ENCODE results near the gene CACNA2D2. TPM values are rescaled to one million over a fixed set of nuclear protein-coding genes. Genes with fewer than 3 reads are reported as not detected.

CACNA2D2 gene
- total RNA-seq, 1 donor from 2014 or later, result 0.59 TPM

DNA sequence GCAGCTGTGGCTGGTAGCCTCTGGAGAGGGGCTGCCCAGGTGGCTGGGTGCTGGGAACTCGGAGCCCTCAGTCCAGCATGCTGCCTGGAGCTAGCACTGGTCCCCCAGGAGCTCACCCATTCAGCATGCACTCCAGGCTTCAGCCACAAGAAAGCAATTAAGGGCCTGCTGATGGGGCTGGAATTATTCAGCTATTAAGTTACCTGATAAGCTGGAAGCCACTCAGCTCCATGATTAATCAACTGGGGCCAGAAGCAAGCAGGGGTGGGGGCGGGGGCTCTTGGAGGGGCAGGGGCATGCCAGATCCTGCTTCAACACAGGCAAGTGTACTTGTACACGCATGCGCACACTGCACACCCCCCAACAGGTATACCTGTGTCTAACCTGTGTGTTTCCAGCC is 122.1 kb downstream of the CACNA2D2 start:
- no peaks in the 10 kb centered on the region for H3K4me1 Mint-ChIP-seq (ENCODE audit: low read depth)
- no peaks in the 10 kb centered on the region for H3K27me3 Mint-ChIP-seq (ENCODE audit: low read depth)
- no peaks in the 10 kb centered on the region for H3K9me3 Mint-ChIP-seq
- H3K27ac Mint-ChIP-seq, result no peak overlapping the region
- DNase-seq (ENCODE audit: low spot score), result no peak
- no peak overlapping the region for H3K4me3 Mint-ChIP-seq (ENCODE audit: low read depth)
- H3K36me3 Mint-ChIP-seq (ENCODE audit: low read depth), result no peaks in the 10 kb centered on the region
- intact Hi-C loops (cut with micrococcal nuclease), result no loop called here

DNA sequence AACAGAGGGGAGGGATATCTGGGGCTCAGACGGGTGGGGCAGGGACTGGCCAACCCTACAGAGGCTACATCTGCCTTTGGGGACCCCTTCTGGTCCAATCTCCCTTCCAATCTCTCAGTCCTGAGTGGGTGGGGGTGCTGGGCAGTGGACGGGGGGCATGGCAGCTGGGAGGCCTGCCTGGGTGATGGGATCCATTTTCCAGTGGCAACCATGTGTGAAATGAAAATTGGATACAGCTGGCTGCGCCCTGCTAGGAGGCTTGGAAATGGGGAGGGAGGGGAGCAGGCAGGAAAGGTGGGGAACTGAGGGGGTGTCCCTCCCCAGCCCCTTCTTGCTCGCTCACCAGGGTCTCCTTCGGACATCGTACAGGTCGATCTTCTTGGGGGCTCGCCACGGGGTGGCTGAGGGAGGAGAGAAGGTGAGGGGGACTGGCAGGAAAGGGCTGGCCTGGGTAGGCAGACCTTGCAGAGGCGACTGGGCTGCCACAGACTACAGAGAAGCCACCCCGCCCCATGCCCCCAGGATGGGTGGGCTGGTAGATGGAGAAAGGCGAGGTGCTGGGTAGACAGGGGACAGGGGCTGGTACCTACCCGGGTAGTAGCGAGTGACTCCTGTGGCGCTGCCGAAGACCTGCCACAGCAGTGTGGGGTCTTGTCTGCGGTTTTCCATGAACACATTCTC is 122.9 kb downstream of the CACNA2D2 start:
- Mint-ChIP-seq H3K4me3 (ENCODE audit: low read depth) (no peak overlapping the region), H3K27ac (no peak overlapping the region), H3K27me3 (ENCODE audit: low read depth) (no peaks in the 10 kb centered on the region), H3K36me3 (ENCODE audit: low read depth) (no peaks in the 10 kb centered on the region), H3K4me1 (ENCODE audit: low read depth) (no peaks in the 10 kb centered on the region), H3K9me3 (no peaks in the 10 kb centered on the region)
- intact Hi-C loops (cut with micrococcal nuclease), result no loop called here
- no peak for DNase-seq (ENCODE audit: low spot score)

DNA sequence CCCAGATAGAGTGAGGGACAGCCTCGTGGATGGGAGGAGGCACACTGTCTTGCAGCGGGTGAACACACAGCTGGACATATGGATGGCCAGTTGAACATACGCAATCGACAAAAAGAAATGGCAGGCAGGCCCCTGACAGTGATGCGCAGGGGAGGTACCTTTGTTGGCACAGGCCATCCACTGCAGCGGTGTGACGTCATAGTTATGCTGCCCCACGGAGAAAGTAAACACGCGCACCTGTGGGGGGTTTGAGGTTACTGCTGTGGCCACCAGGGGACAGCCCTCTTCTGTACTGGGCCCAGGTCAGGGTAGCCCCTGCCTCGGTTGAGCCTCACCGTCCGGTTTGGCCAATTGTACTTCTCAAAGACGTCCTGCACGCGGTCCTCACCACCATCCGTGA is 124.7 kb downstream of the CACNA2D2 start:
- Mint-ChIP-seq H3K27me3 (ENCODE audit: low read depth) (no peaks in the 10 kb centered on the region), H3K9me3 (no peaks in the 10 kb centered on the region), H3K4me3 (ENCODE audit: low read depth) (no peak overlapping the region), H3K4me1 (ENCODE audit: low read depth) (no peaks in the 10 kb centered on the region), H3K36me3 (ENCODE audit: low read depth) (no peaks in the 10 kb centered on the region), H3K27ac (no peak overlapping the region)
- intact Hi-C loops (cut with micrococcal nuclease), result no loop called here
- DNase-seq (ENCODE audit: low spot score), result no peak

DNA sequence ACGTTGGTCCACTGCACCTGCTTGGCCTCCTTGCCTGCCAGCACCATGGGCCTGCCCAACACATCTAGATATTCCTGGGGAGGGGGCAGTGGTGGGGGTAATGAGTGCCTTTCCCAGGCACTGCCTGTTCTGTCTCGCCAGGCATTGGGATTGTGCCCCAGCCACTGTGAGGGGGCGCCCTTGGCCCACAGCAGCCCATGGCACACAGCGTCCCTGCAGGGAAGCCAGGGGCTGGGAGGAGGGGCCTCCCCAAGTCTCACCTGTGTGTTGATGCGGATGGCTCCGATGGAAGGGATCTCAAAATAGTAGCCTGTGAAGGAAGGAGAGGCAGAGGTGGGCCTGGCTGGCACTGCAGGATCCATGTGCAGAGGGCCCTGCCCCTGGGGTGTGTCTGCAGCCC is 125.4 kb downstream of the CACNA2D2 start:
- no peak overlapping the region for H3K4me3 Mint-ChIP-seq (ENCODE audit: low read depth)
- no peaks in the 10 kb centered on the region for H3K9me3 Mint-ChIP-seq
- no peaks in the 10 kb centered on the region for H3K36me3 Mint-ChIP-seq (ENCODE audit: low read depth)
- H3K27ac Mint-ChIP-seq, result no peak overlapping the region
- no peaks in the 10 kb centered on the region for H3K27me3 Mint-ChIP-seq (ENCODE audit: low read depth)
- intact Hi-C loops (cut with micrococcal nuclease), result no loop called here
- H3K4me1 Mint-ChIP-seq (ENCODE audit: low read depth), result peaks cover under 1% of the 10 kb centered on the region
- no peak for DNase-seq (ENCODE audit: low spot score)

DNA sequence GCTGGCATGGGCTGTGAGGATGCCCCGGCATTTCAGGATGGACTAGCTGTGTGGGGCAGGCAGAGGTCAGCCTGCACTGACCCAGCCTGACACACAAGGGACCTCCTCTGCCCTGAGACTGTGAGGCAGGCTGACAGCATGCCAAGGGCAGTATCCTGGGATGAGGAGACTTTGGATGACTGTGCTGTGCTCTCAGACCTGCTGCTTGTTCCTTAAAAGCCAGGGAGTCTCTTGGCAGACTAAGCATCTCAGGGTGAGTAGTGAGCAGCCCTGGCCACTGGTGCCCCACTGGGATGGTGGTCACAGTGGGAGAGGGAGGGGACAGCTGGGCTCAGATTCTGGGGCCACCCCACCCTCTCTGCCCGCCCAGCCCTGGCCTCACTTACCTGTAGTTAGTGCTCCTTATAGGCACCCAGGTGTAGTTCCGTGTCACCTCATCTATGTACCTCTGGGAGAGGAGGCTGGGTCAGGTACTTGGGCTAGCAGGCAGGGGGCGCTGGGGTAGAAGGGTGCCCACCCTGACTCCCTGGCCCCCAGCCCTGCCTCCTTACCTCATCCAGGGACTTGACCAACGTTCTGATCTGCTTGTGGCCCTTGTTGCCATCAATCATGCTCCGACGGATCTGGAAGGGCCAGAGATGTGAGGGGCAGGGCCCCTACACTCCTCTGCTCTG is 128.0 kb downstream of the CACNA2D2 start:
- intact Hi-C loops (cut with micrococcal nuclease), result no loop called here
- Mint-ChIP-seq H3K4me1 (ENCODE audit: low read depth) (peaks cover 2% of the 10 kb centered on the region), H3K27ac (no peak overlapping the region), H3K9me3 (no peaks in the 10 kb centered on the region), H3K4me3 (ENCODE audit: low read depth) (no peak overlapping the region), H3K27me3 (ENCODE audit: low read depth) (no peaks in the 10 kb centered on the region), H3K36me3 (ENCODE audit: low read depth) (no peaks in the 10 kb centered on the region)
- DNase-seq (ENCODE audit: low spot score), result no peak

DNA sequence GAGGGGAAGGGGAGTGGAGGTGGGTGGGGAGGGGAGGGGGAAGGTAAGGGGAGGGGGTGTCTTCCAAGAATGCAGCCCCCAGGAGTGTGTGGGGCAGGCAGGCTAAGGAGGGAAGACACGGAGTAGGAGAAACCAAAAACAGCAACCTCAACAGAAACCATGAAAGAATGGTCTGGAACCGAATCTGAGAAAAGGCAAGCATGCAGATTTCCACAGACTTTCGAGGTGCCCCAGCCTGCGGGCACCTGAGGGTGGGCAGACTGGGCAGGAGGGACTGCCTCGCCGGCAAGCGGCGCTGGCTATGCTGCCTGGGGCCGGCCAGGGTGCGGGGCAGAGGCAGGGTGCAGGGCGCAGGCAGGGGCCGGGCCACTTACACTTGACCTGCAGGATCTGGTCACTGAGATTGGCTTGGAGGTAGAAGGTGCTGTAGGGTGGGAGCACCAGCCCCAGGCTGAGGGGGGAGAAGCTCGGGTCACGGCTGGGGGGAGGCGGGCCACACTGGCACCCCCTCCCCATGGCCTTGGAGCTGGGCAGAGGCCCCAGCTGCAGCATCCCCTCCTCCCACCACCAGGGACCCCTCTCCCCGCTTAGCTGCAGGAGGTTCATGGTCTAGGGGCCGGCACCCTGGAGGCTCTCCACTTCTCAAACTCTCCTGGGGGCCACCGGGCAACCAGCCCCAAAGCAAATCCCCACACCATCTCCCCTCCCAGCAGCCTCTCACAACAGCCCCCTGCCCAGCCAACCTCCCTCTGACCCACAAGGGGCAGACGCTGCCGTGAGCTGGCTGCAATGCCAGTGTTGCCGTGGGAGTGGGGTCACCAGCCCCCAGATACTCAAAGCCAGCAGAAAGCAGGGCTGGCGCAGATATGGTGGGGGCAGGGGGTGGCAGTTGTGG is 128.8 kb downstream of the CACNA2D2 start:
- Mint-ChIP-seq H3K27me3 (ENCODE audit: low read depth) (no peaks in the 10 kb centered on the region), H3K27ac (no peak overlapping the region), H3K4me3 (ENCODE audit: low read depth) (no peak overlapping the region), H3K36me3 (ENCODE audit: low read depth) (no peaks in the 10 kb centered on the region), H3K4me1 (ENCODE audit: low read depth) (peaks cover 2% of the 10 kb centered on the region), H3K9me3 (no peaks in the 10 kb centered on the region)
- intact Hi-C loops (cut with micrococcal nuclease), result no loop called here
- DNase-seq (ENCODE audit: low spot score), result no peak

DNA sequence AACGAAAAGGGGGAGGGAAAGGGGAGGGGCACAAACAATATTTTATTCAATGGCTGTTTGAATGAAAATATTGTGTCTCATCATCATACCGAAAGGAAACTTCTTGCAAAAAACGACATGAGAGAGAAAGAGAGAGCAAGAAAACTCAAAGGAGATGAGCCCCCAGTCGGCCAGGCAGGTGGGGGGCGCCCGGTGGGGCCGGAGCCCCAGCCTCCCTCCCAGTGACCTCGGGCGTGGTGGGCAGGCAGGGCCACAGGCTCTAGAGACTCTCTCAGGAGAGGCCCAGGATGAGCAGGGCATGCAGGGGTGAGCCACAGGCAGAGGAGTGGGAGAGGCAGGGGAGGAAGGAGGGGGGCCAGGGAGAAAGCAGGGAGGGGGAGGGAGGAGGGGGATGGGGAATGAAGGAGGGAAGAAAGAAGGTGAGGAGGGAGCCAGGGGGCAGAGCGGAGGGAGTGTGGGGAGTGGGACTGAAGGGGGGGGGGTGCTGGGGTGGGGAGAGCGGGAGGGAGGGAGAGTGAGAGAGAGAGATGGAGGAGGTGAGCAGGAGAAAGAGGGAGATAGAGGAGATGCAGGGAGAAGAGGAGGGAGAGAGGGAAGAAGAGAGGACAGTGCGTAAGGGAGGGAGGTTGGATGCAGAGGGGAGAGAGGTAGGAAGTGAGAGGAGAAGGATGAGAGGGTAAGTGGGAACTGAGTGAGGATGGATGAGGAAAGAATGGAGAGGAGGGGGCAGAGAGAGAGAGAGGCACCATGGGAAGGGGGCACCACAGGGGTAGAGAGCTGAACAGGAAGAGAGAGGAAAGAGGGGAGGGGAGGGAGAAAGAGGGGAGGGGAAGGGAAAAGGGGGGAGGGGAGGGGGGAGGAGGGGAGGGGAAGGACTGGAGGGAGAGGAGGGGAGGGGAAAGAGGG is 130.0 kb downstream of the CACNA2D2 start:
- peaks cover 2% of the 10 kb centered on the region for H3K4me1 Mint-ChIP-seq (ENCODE audit: low read depth)
- no peak overlapping the region for H3K27ac Mint-ChIP-seq
- no peaks in the 10 kb centered on the region for H3K9me3 Mint-ChIP-seq
- no peak overlapping the region for H3K4me3 Mint-ChIP-seq (ENCODE audit: low read depth)
- H3K27me3 Mint-ChIP-seq (ENCODE audit: low read depth), result no peaks in the 10 kb centered on the region
- DNase-seq (ENCODE audit: low spot score), result no peak
- H3K36me3 Mint-ChIP-seq (ENCODE audit: low read depth), result no peaks in the 10 kb centered on the region
- intact Hi-C loops (cut with micrococcal nuclease), result no loop called here

DNA sequence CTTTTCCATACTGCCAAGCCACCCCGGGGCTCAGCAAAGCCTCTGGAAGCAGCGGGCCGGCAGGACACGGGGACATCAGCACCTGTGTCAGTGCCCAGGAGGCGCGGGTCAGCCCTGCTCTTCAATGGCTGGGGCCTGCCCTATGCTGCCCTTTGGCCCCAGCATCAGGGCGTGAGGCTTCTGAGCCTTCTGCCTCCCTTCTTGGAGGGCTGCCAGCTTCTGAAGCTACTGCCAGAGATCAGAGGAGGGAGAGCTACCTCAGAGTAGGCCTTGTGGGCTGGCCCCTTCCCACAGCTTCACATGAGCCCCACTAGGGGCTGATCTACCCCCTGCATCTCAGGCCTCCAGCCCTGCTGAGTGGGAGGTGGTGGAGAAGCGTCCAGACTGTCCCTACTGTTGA is 131.1 kb downstream of the CACNA2D2 start:
- intact Hi-C loops (cut with micrococcal nuclease), result no loop called here
- no peak overlapping the region for H3K27ac Mint-ChIP-seq

DNA sequence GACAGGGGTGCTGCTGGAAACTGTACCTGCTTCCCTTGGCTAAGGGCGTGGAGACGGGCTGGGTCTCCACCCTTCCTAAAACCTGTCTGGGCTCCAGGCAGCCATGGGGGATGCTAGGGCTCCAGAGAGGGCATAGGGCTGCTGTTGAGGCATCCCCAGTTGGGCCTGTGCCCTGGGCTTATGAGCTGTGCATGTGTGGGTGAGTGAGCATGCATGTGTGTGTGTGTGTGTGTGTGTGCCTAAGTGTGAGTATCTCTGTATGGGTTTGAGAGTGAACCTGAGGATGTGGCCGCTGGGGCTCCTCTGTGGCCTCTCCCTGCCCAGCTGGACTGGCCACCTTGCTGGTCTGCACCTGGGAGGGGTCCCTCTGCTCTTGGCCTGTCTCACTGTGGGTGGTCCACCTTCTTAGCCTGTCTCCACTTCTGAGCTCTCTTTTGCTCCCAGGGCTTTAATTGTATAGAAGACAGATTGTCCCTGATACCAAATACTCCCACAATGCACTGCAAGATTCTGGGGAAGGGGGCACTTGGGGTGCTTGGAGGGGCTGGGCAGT is 132.2 kb downstream of the CACNA2D2 start:
- peaks cover 2% of the 10 kb centered on the region for H3K4me1 Mint-ChIP-seq (ENCODE audit: low read depth)
- H3K27me3 Mint-ChIP-seq (ENCODE audit: low read depth), result no peaks in the 10 kb centered on the region
- no peaks in the 10 kb centered on the region for H3K9me3 Mint-ChIP-seq
- no peak overlapping the region for H3K27ac Mint-ChIP-seq
- intact Hi-C loops (cut with micrococcal nuclease), result no loop called here
- no peaks in the 10 kb centered on the region for H3K36me3 Mint-ChIP-seq (ENCODE audit: low read depth)
- DNase-seq (ENCODE audit: low spot score), result no peak
- H3K4me3 Mint-ChIP-seq (ENCODE audit: low read depth), result no peak overlapping the region

More for the DNA sequence above, 131.1 kb downstream of the CACNA2D2 start:
- no peaks in the 10 kb centered on the region for H3K27me3 Mint-ChIP-seq (ENCODE audit: low read depth)
- H3K9me3 Mint-ChIP-seq, result no peaks in the 10 kb centered on the region
- H3K36me3 Mint-ChIP-seq (ENCODE audit: low read depth), result no peaks in the 10 kb centered on the region
- no peak overlapping the region for H3K4me3 Mint-ChIP-seq (ENCODE audit: low read depth)
- no peak for DNase-seq (ENCODE audit: low spot score)
- peaks cover 2% of the 10 kb centered on the region for H3K4me1 Mint-ChIP-seq (ENCODE audit: low read depth)

DNA sequence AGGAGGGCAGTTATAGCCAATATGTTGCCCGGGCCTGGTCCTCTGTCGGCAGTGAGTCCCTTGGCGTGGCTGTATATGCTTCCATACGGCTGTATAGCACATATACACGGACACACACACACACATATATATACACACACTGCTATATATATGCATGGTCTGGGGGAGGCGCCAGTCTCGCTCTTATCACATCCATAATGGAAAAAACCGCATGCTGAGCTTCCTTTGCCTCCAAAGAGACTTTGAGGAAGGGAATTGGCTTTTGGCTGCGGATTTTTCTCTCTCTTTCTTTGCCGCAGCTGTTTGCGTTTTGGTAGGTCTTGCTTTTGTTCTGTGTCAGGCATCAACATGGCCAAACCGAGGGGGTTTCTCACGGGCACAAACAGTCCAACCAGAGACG is 132.8 kb downstream of the CACNA2D2 start:
- Mint-ChIP-seq H3K4me1 (ENCODE audit: low read depth) (peaks cover 2% of the 10 kb centered on the region), H3K27me3 (ENCODE audit: low read depth) (no peaks in the 10 kb centered on the region), H3K36me3 (ENCODE audit: low read depth) (no peaks in the 10 kb centered on the region), H3K27ac (no peak overlapping the region), H3K9me3 (no peaks in the 10 kb centered on the region), H3K4me3 (ENCODE audit: low read depth) (no peak overlapping the region)
- no peak for DNase-seq (ENCODE audit: low spot score)
- intact Hi-C loops (cut with micrococcal nuclease), result no loop called here

DNA sequence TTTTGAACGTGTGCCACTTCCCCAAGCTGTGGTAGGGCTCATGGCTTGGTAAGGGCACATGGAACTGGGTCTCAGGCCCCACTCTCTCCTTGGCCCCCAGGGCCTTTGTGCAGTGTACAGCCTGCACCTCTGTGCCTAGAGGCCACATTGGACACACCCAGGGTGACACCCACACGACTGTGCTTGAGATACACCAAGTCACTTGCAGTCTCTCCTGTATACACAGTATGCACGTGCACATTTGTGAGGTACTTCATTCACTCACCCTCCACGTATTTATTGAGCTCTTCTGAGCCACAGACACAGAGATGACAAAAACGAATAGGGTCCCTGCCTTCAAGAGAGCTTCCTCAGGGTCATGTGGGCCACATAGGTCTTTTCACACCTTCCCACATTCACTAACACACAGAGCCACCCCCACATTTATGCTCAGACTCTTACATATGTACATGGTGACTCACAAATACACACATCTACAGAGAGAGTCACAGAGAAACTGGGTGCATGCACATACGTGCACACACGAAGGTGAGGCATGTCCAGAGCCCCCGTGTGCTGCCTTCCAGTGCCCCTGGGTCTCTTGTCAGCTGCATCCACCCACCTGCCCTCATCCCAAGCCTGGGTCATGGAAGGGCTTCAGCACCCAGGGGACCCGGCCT is 134.3 kb downstream of the CACNA2D2 start:
- Mint-ChIP-seq H3K4me3 (ENCODE audit: low read depth) (no peak overlapping the region), H3K27ac (no peak overlapping the region), H3K27me3 (ENCODE audit: low read depth) (no peaks in the 10 kb centered on the region), H3K4me1 (ENCODE audit: low read depth) (peaks cover 2% of the 10 kb centered on the region), H3K9me3 (no peaks in the 10 kb centered on the region), H3K36me3 (ENCODE audit: low read depth) (no peaks in the 10 kb centered on the region)
- intact Hi-C loops (cut with micrococcal nuclease), result no loop called here
- no peak for DNase-seq (ENCODE audit: low spot score)

DNA sequence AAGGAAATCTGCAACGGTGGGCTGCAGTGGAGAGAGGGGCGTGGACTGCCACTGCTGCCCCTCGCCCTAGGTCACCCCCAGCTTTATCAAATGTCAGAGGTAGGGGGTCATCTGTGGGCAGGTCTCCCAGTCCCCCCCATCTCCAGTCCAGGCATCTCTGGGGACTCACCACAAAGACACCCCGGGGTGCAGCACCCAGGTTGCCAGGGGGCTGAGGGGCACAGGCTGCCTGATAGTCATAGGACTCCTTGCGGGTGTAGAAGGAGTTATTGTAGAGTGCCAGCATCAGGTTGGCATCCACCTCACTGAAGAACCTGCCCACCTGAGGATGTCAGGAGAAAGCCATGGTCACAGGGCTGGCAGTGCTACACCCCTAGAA is 137.6 kb downstream of the CACNA2D2 start:
- Mint-ChIP-seq H3K36me3 (ENCODE audit: low read depth) (no peaks in the 10 kb centered on the region), H3K4me1 (ENCODE audit: low read depth) (peaks cover 1% of the 10 kb centered on the region), H3K4me3 (ENCODE audit: low read depth) (peak overlapping the region; percentile 77), H3K27ac (peak overlapping the region; percentile 58), H3K27me3 (ENCODE audit: low read depth) (no peaks in the 10 kb centered on the region), H3K9me3 (no peaks in the 10 kb centered on the region)
- intact Hi-C loops (cut with micrococcal nuclease), result loop anchor here (2.0 kb wide), 1 partner anchor 15 kb away; the partner anchor contains the start of genes CYB561D2 and NPRL2
- no peak for DNase-seq (ENCODE audit: low spot score)
